Measurements from ENCODE around the gene CDH15.
A peak's percentile ranks its signal among the peaks of the same experiment; 100 is the strongest.
"Not testable (repeated sequence)": the region's sequence is repeated elsewhere in the genome, so short reads cannot be mapped to it uniquely, and the experiment has no call there.

The CDH15 gene

GRCh38 chr16:89202422-89203215 lies 31.1 kb downstream of the CDH15 start:
- no peak for DNase-seq

- DNase-seq, result no peak
Measured at GRCh38 chr16:89207993-89208392, 36.4 kb downstream of the CDH15 start.

- no peak for DNase-seq
Measured at GRCh38 chr16:89209522-89210044, 38.0 kb downstream of the CDH15 start.

GRCh38 chr16:89210165-89210903 lies 38.8 kb downstream of the CDH15 start:
- no peak for DNase-seq

- no peak for DNase-seq
Measured at GRCh38 chr16:89210904-89211515, 39.5 kb downstream of the CDH15 start.

GRCh38 chr16:89216315-89217137 lies 45.0 kb downstream of the CDH15 start:
- peak; percentile 28 for DNase-seq

GRCh38 chr16:89217138-89217387 lies 45.5 kb downstream of the CDH15 start:
- DNase-seq, result no peak

- peak; percentile 80 for DNase-seq
Measured at GRCh38 chr16:89217388-89218191, 46.0 kb downstream of the CDH15 start, which contains the start of gene ZNF778. Gene ZNF778, plus strand, starts transcription at chr16:89217703. Its CDS starts 3,425 bp downstream, at chr16:89221128.

GRCh38 chr16:89219365-89219764 lies 47.8 kb downstream of the CDH15 start:
- DNase-seq, result no peak

GRCh38 chr16:89221604-89222003 lies 50.1 kb downstream of the CDH15 start:
- DNase-seq, result no peak

- DNase-seq, result no peak
Measured at GRCh38 chr16:89222931-89223330, 51.4 kb downstream of the CDH15 start.

GRCh38 chr16:89224665-89225064 lies 53.1 kb downstream of the CDH15 start:
- DNase-seq, result no peak

- no peak for DNase-seq
Measured at GRCh38 chr16:89230255-89230654, 58.7 kb downstream of the CDH15 start.

GRCh38 chr16:89232107-89232506 lies 60.6 kb downstream of the CDH15 start:
- DNase-seq, result no peak

- no peak for DNase-seq
Measured at GRCh38 chr16:89233678-89234490, 62.3 kb downstream of the CDH15 start.

- DNase-seq, result no peak
Measured at GRCh38 chr16:89237733-89238132, 66.2 kb downstream of the CDH15 start.

- peak; percentile 78 for DNase-seq
Measured at GRCh38 chr16:89241187-89242007, 69.8 kb downstream of the CDH15 start.

- no peak for DNase-seq
Measured at GRCh38 chr16:89242795-89243200, 71.2 kb downstream of the CDH15 start.

- DNase-seq, result no peak
Measured at GRCh38 chr16:89243664-89244063, 72.1 kb downstream of the CDH15 start.

GRCh38 chr16:89244264-89244663 lies 72.7 kb downstream of the CDH15 start:
- DNase-seq, result not testable (repeated sequence)
